ENCODE measurements around the gene WDR81. TPM values are rescaled to one million over a fixed set of nuclear protein-coding genes. Genes with fewer than 3 reads are reported as not detected.
"Not testable (repeated sequence)": the region's sequence is repeated elsewhere in the genome, so short reads cannot be mapped to it uniquely, and the experiment has no call there.

WDR81 gene
- total RNA-seq, 1 experiment from 2014 or later, result 29.5 TPM

GRCh38 chr17:1693339-1693738 lies 31.2 kb upstream of the WDR81 start:
- no peak for ATAC-seq
- H3K4me1 ChIP-seq (ENCODE audit: control insufficient read depth, insufficient read depth, low read length), result no peaks in the 10 kb centered on the region
- TF ChIP-seq CTCF (IDR thresholded peaks at IDR 0.05), result no peak
- TF ChIP-seq REST (IDR thresholded peaks at IDR 0.05; ENCODE audit: insufficient read depth in 1 of 2, low read depth in 2 of 2, low read length in 1 of 2), result no peak
- TF ChIP-seq SIN3A (IDR thresholded peaks at IDR 0.05; ENCODE audit: borderline replicate concordance, insufficient read depth, low read depth, low read length), result no peak
- TF ChIP-seq TCF7L2 (IDR thresholded peaks at IDR 0.05; ENCODE audit: low read depth, low read length), result no peak
- no peak for TF ChIP-seq POLR2AphosphoS5 (IDR thresholded peaks at IDR 0.05; ENCODE audit: low read depth, low read length)
- in situ Hi-C loops (cut with HindIII; ENCODE audit: low pct_unique_long_range_greater_than_20kb, low sequenced_read_pairs) (no loop called here), intact Hi-C loops (cut with micrococcal nuclease; ENCODE audit: unreplicated experiment) (no loop called here)
- H3K4me3 ChIP-seq (ENCODE audit: low read depth in 2 of 2, low read length in 2 of 2), result no peak overlapping the region
- H3K27ac ChIP-seq (ENCODE audit: low read length), result no peak overlapping the region
- POLR2A ChIA-PET, result no interaction called here
- no peaks in the 10 kb centered on the region for H3K9me3 ChIP-seq (ENCODE audit: control insufficient read depth, insufficient read depth, low read depth, low read length)
- no peaks in the 10 kb centered on the region for H3K27me3 ChIP-seq (ENCODE audit: control insufficient read depth, insufficient read depth, low read length)
- CTCF ChIA-PET, result no interaction called here
- DNase-seq (ENCODE audit: low read depth, low spot score), result no peak
- H3K36me3 ChIP-seq (ENCODE audit: control insufficient read depth, insufficient read depth, low read length), result no peaks in the 10 kb centered on the region
- no TSS peak for BruUV-seq (replicated peaks)

- Histone ChIP-seq H3K27me3 (ENCODE audit: control insufficient read depth, insufficient read depth, low read length) (no peaks in the 10 kb centered on the region), H3K36me3 (ENCODE audit: control insufficient read depth, insufficient read depth, low read length) (no peaks in the 10 kb centered on the region), H3K9me3 (ENCODE audit: control insufficient read depth, insufficient read depth, low read depth, low read length) (no peaks in the 10 kb centered on the region), H3K4me3 (ENCODE audit: low read depth in 2 of 2, low read length in 2 of 2) (no peak overlapping the region), H3K27ac (ENCODE audit: low read length) (no peak overlapping the region), H3K4me1 (ENCODE audit: control insufficient read depth, insufficient read depth, low read length) (no peaks in the 10 kb centered on the region)
- no peak for TF ChIP-seq POLR2AphosphoS5 (IDR thresholded peaks at IDR 0.05; ENCODE audit: low read depth, low read length)
- ChIA-PET CTCF (no interaction called here), POLR2A (no interaction called here)
- intact Hi-C loops (cut with micrococcal nuclease; ENCODE audit: unreplicated experiment) (no loop called here), in situ Hi-C loops (cut with HindIII; ENCODE audit: low pct_unique_long_range_greater_than_20kb, low sequenced_read_pairs) (no loop called here)
- DNase-seq (ENCODE audit: low read depth, low spot score), result no peak
- no peak for ATAC-seq
- BruUV-seq (replicated peaks), result no TSS peak
Observed at GRCh38 chr17:1695365-1695764, 29.1 kb upstream of the WDR81 start.

- TF ChIP-seq REST (IDR thresholded peaks at IDR 0.05; ENCODE audit: insufficient read depth in 1 of 2, low read depth in 2 of 2, low read length in 1 of 2) (no peak), CTCF (IDR thresholded peaks at IDR 0.05) (no peak), TCF7L2 (IDR thresholded peaks at IDR 0.05; ENCODE audit: low read depth, low read length) (no peak), POLR2AphosphoS5 (IDR thresholded peaks at IDR 0.05; ENCODE audit: low read depth, low read length) (no peak), SIN3A (IDR thresholded peaks at IDR 0.05; ENCODE audit: borderline replicate concordance, insufficient read depth, low read depth, low read length) (no peak)
- DNase-seq (ENCODE audit: low read depth, low spot score), result no peak
- no peaks in the 10 kb centered on the region for H3K36me3 ChIP-seq (ENCODE audit: control insufficient read depth, insufficient read depth, low read length)
- ChIA-PET POLR2A (interaction anchor here (0.7 kb wide), 1 partner anchor 103 kb away, joined by 3 read pairs; no protein-coding TSS in a partner anchor), CTCF (no interaction called here)
- H3K27me3 ChIP-seq (ENCODE audit: control insufficient read depth, insufficient read depth, low read length), result no peaks in the 10 kb centered on the region
- H3K4me1 ChIP-seq (ENCODE audit: control insufficient read depth, insufficient read depth, low read length), result no peaks in the 10 kb centered on the region
- H3K4me3 ChIP-seq (ENCODE audit: low read depth in 2 of 2, low read length in 2 of 2), result no peak overlapping the region
- H3K27ac ChIP-seq (ENCODE audit: low read length), result no peak overlapping the region
- no TSS peak for BruUV-seq (replicated peaks)
- intact Hi-C loops (cut with micrococcal nuclease; ENCODE audit: unreplicated experiment) (no loop called here), in situ Hi-C loops (cut with HindIII; ENCODE audit: low pct_unique_long_range_greater_than_20kb, low sequenced_read_pairs) (no loop called here)
- no peaks in the 10 kb centered on the region for H3K9me3 ChIP-seq (ENCODE audit: control insufficient read depth, insufficient read depth, low read depth, low read length)
- ATAC-seq, result peak; percentile 53
Observed at GRCh38 chr17:1697681-1698080, 26.8 kb upstream of the WDR81 start.

- H3K27ac ChIP-seq (ENCODE audit: low read length); H3K4me3 ChIP-seq (ENCODE audit: low read depth in 2 of 2, low read length in 2 of 2); CTCF ChIA-PET; in situ Hi-C loops (cut with HindIII; ENCODE audit: low pct_unique_long_range_greater_than_20kb, low sequenced_read_pairs); H3K27me3 ChIP-seq (ENCODE audit: control insufficient read depth, insufficient read depth, low read length); H3K9me3 ChIP-seq (ENCODE audit: control insufficient read depth, insufficient read depth, low read depth, low read length); H3K36me3 ChIP-seq (ENCODE audit: control insufficient read depth, insufficient read depth, low read length); intact Hi-C loops (cut with micrococcal nuclease; ENCODE audit: unreplicated experiment); DNase-seq (ENCODE audit: low read depth, low spot score); ATAC-seq; H3K4me1 ChIP-seq (ENCODE audit: control insufficient read depth, insufficient read depth, low read length); POLR2A ChIA-PET; BruUV-seq (replicated peaks): not testable (repeated sequence)
Observed at GRCh38 chr17:1699891-1700290, 24.6 kb upstream of the WDR81 start.

Measured in Panc1 (cell line).